ENCODE results near the gene NCBP2.

The NCBP2 gene

DNA sequence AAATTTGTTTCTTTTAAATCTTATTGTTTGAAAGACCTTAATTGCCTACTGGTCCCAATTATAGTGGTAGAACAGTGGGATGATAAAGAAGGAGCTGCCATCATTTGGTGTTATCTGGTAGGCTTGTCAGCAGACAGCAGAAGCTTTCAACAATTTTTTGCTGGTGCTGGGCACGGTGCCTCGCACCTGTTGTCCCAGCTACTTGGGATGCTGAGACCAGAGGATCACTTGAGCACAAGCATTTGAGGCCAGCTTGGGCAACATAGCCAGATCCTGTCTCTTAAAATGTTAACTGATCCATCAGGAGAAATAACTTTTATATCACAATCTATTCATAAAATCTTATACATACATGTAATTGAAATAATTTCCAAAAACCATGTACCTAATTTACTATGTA lies 38.6 kb downstream of the NCBP2 start:
- H3K36me3 ChIP-seq (ENCODE audit: control insufficient read depth in 1 of 2, insufficient read depth in 2 of 2, low read depth in 1 of 2, low read length in 2 of 2): peaks cover 27 to 84% of the 10 kb centered on the region in 2 experiments
- H2AFZ ChIP-seq (ENCODE audit: low read depth, low read length): no peak overlapping the region
- no peak overlapping the region for H2BK120ac ChIP-seq (ENCODE audit: low read depth, low read length)
- no peaks in the 10 kb centered on the region for H3K27me3 ChIP-seq (ENCODE audit: control insufficient read depth in 1 of 2, insufficient read depth in 1 of 2, low read length in 2 of 2)
- no peaks in the 10 kb centered on the region for H3K9me3 ChIP-seq (ENCODE audit: control insufficient read depth, low read length)
- H2BK12ac ChIP-seq (ENCODE audit: low read length in 2 of 2): no peak overlapping the region
- H3K79me1 ChIP-seq (replicated peaks; ENCODE audit: low read length, poor library complexity, severe bottlenecking): peaks cover 13% of the 10 kb centered on the region
- H3K27ac ChIP-seq (ENCODE audit: low read length, poor library complexity, severe bottlenecking): no peak overlapping the region
- H2BK5ac ChIP-seq (ENCODE audit: low read depth, low read length, poor library complexity, severe bottlenecking): no peak overlapping the region
- H3K14ac ChIP-seq (ENCODE audit: low read length in 2 of 2): no peak overlapping the region
- no peak overlapping the region for H3K9ac ChIP-seq (ENCODE audit: low read length)
- H3K4me2 ChIP-seq (ENCODE audit: low read length, poor library complexity, severe bottlenecking): no peak overlapping the region
- no peak overlapping the region for H2AK5ac ChIP-seq (ENCODE audit: low read length, severe bottlenecking)
- H4K8ac ChIP-seq (ENCODE audit: low read length): no peak overlapping the region
- WGBS: 94% methylated on average over 2 of the region's 2 CpGs
- no peak overlapping the region for H3K4me3 ChIP-seq (ENCODE audit: insufficient read depth in 1 of 2, low read depth in 1 of 2, low read length in 2 of 2)
- DNase-seq: no peak
- H3K4me1 ChIP-seq (ENCODE audit: control insufficient read depth, insufficient read depth, low read depth, low read length): no peaks in the 10 kb centered on the region
- no peak overlapping the region for H3K18ac ChIP-seq (ENCODE audit: low read depth in 1 of 2, low read length in 2 of 2)
- no peak overlapping the region for H2BK15ac ChIP-seq (ENCODE audit: low read depth, poor library complexity, severe bottlenecking)
- no peak overlapping the region for H4K91ac ChIP-seq (ENCODE audit: low read length)
- H3K4ac ChIP-seq (ENCODE audit: low read depth in 1 of 2, low read length in 2 of 2): no peak overlapping the region
- H3K23ac ChIP-seq (ENCODE audit: low read length in 2 of 2): no peak overlapping the region

DNA sequence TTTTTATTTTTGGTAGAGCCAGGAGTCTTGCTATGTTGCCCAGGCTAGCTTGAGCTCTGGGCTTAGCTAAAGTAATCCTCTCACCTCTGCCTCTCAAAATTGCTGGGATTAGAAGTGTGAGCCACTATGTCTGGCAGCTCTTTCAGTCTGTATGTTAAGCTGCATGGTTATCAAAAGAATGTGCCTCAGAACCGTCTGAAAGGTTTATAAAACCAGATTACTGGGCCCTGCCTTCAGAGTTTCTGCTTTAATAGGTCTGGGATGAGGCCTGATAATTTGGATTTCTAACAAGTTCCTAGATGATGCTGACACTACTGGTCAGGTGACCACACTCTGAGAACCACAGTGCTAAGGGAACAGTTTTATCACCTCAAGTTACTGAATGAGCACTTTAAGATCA lies 40.0 kb downstream of the NCBP2 start:
- H3K4me2 ChIP-seq (ENCODE audit: low read length, poor library complexity, severe bottlenecking): no peak overlapping the region
- no peak overlapping the region for H4K91ac ChIP-seq (ENCODE audit: low read length)
- WGBS: 100% methylated on average over 1 of the region's 1 CpG
- H3K27ac ChIP-seq (ENCODE audit: low read length, poor library complexity, severe bottlenecking): no peak overlapping the region
- no peak overlapping the region for H3K9ac ChIP-seq (ENCODE audit: low read length)
- no peak overlapping the region for H2BK5ac ChIP-seq (ENCODE audit: low read depth, low read length, poor library complexity, severe bottlenecking)
- H3K14ac ChIP-seq (ENCODE audit: low read length in 2 of 2): no peak overlapping the region
- no peak overlapping the region for H2BK120ac ChIP-seq (ENCODE audit: low read depth, low read length)
- H4K8ac ChIP-seq (ENCODE audit: low read length): no peak overlapping the region
- peaks cover 24 to 74% of the 10 kb centered on the region in 2 experiments for H3K36me3 ChIP-seq (ENCODE audit: control insufficient read depth in 1 of 2, insufficient read depth in 2 of 2, low read depth in 1 of 2, low read length in 2 of 2)
- H3K9me3 ChIP-seq (ENCODE audit: control insufficient read depth, low read length): no peaks in the 10 kb centered on the region
- H3K4me1 ChIP-seq (ENCODE audit: control insufficient read depth, insufficient read depth, low read depth, low read length): no peaks in the 10 kb centered on the region
- no peak overlapping the region for H2BK12ac ChIP-seq (ENCODE audit: low read length in 2 of 2)
- no peak overlapping the region for H2AFZ ChIP-seq (ENCODE audit: low read depth, low read length)
- no peak overlapping the region for H2BK15ac ChIP-seq (ENCODE audit: low read depth, poor library complexity, severe bottlenecking)
- no peak overlapping the region for H3K4ac ChIP-seq (ENCODE audit: low read depth in 1 of 2, low read length in 2 of 2)
- no peaks in the 10 kb centered on the region for H3K27me3 ChIP-seq (ENCODE audit: control insufficient read depth in 1 of 2, insufficient read depth in 1 of 2, low read length in 2 of 2)
- peaks cover 18% of the 10 kb centered on the region for H3K79me1 ChIP-seq (replicated peaks; ENCODE audit: low read length, poor library complexity, severe bottlenecking)
- no peak overlapping the region for H3K18ac ChIP-seq (ENCODE audit: low read depth in 1 of 2, low read length in 2 of 2)
- H3K23ac ChIP-seq (ENCODE audit: low read length in 2 of 2): no peak overlapping the region
- no peak overlapping the region for H3K4me3 ChIP-seq (ENCODE audit: insufficient read depth in 1 of 2, low read depth in 1 of 2, low read length in 2 of 2)
- DNase-seq: no peak
- H2AK5ac ChIP-seq (ENCODE audit: low read length, severe bottlenecking): no peak overlapping the region

DNA sequence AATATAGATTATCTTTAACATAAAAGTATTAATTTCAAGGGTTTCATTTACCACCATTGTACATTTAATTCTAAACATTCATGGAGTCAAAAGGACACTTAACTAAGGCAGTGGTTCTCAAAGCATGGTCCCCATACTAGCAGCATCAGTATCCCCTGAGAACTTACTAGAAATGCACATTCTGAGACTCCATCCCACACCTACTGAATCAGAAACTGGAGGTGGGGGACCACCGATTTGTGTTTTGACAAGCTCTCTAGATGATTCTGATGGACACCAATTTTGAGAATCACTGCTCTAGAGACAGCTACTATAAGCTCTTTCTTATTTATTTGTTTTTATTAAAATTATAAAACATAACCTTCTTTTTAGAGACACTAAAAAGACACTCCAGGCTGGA lies 40.6 kb downstream of the NCBP2 start:
- Histone ChIP-seq H2AK5ac (ENCODE audit: low read length, severe bottlenecking) (no peak overlapping the region), H3K4me3 (ENCODE audit: insufficient read depth in 1 of 2, low read depth in 1 of 2, low read length in 2 of 2) (no peak overlapping the region), H3K9me3 (ENCODE audit: control insufficient read depth, low read length) (no peaks in the 10 kb centered on the region), H3K9ac (ENCODE audit: low read length) (no peak overlapping the region), H3K27ac (ENCODE audit: low read length, poor library complexity, severe bottlenecking) (no peak overlapping the region), H3K18ac (ENCODE audit: low read depth in 1 of 2, low read length in 2 of 2) (no peak overlapping the region), H3K4me1 (ENCODE audit: control insufficient read depth, insufficient read depth, low read depth, low read length) (no peaks in the 10 kb centered on the region), H3K36me3 (ENCODE audit: control insufficient read depth in 1 of 2, insufficient read depth in 2 of 2, low read depth in 1 of 2, low read length in 2 of 2) (peaks cover 24 to 69% of the 10 kb centered on the region in 2 experiments), H3K27me3 (ENCODE audit: control insufficient read depth in 1 of 2, insufficient read depth in 1 of 2, low read length in 2 of 2) (no peaks in the 10 kb centered on the region), H3K79me1 (replicated peaks; ENCODE audit: low read length, poor library complexity, severe bottlenecking) (peaks cover 20% of the 10 kb centered on the region), H2BK12ac (ENCODE audit: low read length in 2 of 2) (no peak overlapping the region), H2BK5ac (ENCODE audit: low read depth, low read length, poor library complexity, severe bottlenecking) (no peak overlapping the region), H4K91ac (ENCODE audit: low read length) (no peak overlapping the region), H2BK15ac (ENCODE audit: low read depth, poor library complexity, severe bottlenecking) (no peak overlapping the region), H3K4ac (ENCODE audit: low read depth in 1 of 2, low read length in 2 of 2) (no peak overlapping the region), H3K4me2 (ENCODE audit: low read length, poor library complexity, severe bottlenecking) (no peak overlapping the region), H4K8ac (ENCODE audit: low read length) (no peak overlapping the region), H3K14ac (ENCODE audit: low read length in 2 of 2) (no peak overlapping the region), H3K23ac (ENCODE audit: low read length in 2 of 2) (no peak overlapping the region), H2BK120ac (ENCODE audit: low read depth, low read length) (no peak overlapping the region), H2AFZ (ENCODE audit: low read depth, low read length) (no peak overlapping the region)
- WGBS: 100% methylated on average over 1 of the region's 1 CpG
- DNase-seq: no peak

DNA sequence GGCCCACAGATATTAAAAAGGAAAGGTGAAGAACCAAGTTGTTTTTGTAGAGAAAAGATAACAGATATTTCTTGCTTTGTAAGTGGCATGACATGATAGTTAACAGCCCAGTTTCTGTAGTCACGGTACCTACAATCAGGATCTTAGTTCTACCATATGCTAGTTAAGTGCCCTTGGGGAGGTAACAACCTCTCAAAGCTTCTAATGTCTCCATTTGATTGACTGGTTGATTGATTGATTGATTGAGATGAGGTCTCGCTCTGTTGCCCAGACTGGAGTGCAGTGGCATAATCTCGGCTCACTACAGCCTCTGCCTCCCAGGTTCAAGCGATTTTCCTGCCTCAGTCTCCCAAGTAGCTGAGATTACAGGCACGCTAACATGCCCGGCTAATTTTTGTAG lies 46.1 kb downstream of the NCBP2 start:
- Histone ChIP-seq H3K4me2 (ENCODE audit: low read length, poor library complexity, severe bottlenecking) (no peak overlapping the region), H3K79me1 (replicated peaks; ENCODE audit: low read length, poor library complexity, severe bottlenecking) (peaks cover 16% of the 10 kb centered on the region), H4K91ac (ENCODE audit: low read length) (no peak overlapping the region), H2BK120ac (ENCODE audit: low read depth, low read length) (no peak overlapping the region), H3K9me3 (ENCODE audit: control insufficient read depth, low read length) (no peaks in the 10 kb centered on the region), H3K27ac (ENCODE audit: low read length, poor library complexity, severe bottlenecking) (no peak overlapping the region), H3K23ac (ENCODE audit: low read length in 2 of 2) (no peak overlapping the region), H3K36me3 (ENCODE audit: control insufficient read depth in 1 of 2, insufficient read depth in 2 of 2, low read depth in 1 of 2, low read length in 2 of 2) (peaks cover 2 to 27% of the 10 kb centered on the region in 2 experiments), H2BK12ac (ENCODE audit: low read length in 2 of 2) (no peak overlapping the region), H4K8ac (ENCODE audit: low read length) (no peak overlapping the region), H2BK5ac (ENCODE audit: low read depth, low read length, poor library complexity, severe bottlenecking) (no peak overlapping the region), H3K4me3 (ENCODE audit: insufficient read depth in 1 of 2, low read depth in 1 of 2, low read length in 2 of 2) (no peak overlapping the region), H3K9ac (ENCODE audit: low read length) (no peak overlapping the region), H3K18ac (ENCODE audit: low read depth in 1 of 2, low read length in 2 of 2) (no peak overlapping the region), H3K4ac (ENCODE audit: low read depth in 1 of 2, low read length in 2 of 2) (no peak overlapping the region), H2AFZ (ENCODE audit: low read depth, low read length) (no peak overlapping the region), H3K4me1 (ENCODE audit: control insufficient read depth, insufficient read depth, low read depth, low read length) (no peaks in the 10 kb centered on the region), H3K14ac (ENCODE audit: low read length in 2 of 2) (no peak overlapping the region), H3K27me3 (ENCODE audit: control insufficient read depth in 1 of 2, insufficient read depth in 1 of 2, low read length in 2 of 2) (no peaks in the 10 kb centered on the region), H2BK15ac (ENCODE audit: low read depth, poor library complexity, severe bottlenecking) (no peak overlapping the region), H2AK5ac (ENCODE audit: low read length, severe bottlenecking) (no peak overlapping the region)
- DNase-seq: no peak
- WGBS: 97% methylated on average over 6 of the region's 6 CpGs

Data from mesenchymal stem cell (in vitro differentiated cells and primary cell).